Central memory CD4-positive, alpha-beta T cell (primary cell): ENCODE measurements around the gene KCNB1.

Experiments
- DNase-seq: peaks from one replicate; pipeline ENCODE4 v3.0.0; 2022

The KCNB1 gene

DNA sequence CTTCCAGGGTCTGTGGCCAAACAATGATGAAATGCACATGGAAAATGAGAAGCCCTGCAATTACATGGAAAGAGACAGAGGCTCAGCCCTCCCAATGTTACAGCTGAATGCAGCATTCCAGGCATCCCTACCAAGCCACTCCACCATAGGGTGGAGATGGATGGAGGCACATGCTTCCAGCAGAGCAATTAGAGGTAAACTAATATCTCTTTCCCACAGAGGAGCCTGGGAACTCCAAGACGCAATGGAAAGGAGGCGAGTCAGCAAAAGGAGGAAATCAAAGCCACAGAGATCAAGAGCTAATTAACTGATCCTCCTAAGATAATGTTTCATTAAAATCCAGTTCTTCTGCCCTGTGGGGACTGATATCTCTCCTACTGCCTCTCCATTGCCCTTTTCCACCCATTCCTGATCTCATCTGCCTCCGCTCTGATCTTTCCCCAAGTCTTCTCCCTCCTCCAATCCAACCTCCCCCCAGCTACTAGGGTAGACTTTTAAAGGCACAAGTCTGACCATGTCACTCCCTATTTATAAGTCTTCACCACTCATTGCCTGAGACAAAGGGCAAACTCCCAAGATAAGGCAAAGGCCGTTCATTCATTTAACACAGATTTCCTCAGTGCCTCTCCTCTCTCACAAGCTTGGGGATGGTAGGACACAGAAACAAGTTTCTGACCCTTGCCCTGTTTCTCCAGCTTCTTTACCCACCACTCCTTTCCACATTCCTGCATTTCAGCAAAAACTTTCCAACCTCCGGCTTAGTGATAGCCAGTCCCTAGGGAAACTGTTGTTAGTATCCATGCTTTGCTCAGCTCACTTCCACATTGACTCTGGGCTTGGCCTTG is 14.3 kb upstream of the KCNB1 start:
- no peak for DNase-seq

- DNase-seq = no peak
These were observed 13.6 kb upstream of the KCNB1 start for GRCh38 chr20:49496043-49496442.

GRCh38 chr20:49490689-49491088 is 8.2 kb upstream of the KCNB1 start:
- no peak for DNase-seq

DNA sequence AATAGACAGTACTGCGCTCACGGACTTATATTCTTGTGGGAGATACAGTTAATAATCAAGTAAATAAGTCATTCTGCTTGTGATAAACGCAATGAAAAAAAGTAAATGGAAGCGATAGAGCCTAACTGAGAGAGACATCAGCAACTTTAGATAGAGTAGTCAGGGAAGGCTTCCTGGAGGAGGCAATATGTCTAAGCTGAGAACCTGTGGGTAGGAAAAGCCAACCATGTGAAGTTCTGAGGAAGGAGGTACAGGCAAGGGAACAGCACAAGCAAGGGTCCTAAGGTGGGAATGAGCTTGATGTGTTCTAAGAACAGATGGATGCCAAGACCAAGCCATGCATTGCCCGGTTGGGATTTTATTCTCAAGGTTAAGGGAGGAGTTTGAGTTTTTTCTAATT is 7.2 kb upstream of the KCNB1 start:
- no peak for DNase-seq

- DNase-seq = no peak
These were observed 3.6 kb upstream of the KCNB1 start for GRCh38 chr20:49486064-49486463.

DNA sequence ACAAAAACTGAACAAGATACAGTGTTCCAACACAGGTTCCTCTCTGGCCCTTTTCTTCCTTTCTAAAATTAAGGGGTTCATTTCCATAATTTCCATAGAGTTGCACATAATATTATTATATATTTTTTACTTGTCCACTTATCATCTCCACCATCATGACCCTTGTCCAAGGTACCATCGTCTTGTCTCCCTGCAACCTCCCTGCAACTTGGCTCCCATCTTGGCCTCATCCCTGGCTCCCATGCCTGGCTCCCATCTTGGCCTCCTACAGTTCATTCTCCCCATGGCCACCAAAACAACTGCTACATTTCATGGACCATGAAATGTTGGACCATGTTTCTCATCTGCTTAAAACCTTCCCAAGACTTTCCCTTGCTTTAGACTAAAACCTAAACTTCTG is 3.1 kb upstream of the KCNB1 start:
- DNase-seq = no peak

DNA sequence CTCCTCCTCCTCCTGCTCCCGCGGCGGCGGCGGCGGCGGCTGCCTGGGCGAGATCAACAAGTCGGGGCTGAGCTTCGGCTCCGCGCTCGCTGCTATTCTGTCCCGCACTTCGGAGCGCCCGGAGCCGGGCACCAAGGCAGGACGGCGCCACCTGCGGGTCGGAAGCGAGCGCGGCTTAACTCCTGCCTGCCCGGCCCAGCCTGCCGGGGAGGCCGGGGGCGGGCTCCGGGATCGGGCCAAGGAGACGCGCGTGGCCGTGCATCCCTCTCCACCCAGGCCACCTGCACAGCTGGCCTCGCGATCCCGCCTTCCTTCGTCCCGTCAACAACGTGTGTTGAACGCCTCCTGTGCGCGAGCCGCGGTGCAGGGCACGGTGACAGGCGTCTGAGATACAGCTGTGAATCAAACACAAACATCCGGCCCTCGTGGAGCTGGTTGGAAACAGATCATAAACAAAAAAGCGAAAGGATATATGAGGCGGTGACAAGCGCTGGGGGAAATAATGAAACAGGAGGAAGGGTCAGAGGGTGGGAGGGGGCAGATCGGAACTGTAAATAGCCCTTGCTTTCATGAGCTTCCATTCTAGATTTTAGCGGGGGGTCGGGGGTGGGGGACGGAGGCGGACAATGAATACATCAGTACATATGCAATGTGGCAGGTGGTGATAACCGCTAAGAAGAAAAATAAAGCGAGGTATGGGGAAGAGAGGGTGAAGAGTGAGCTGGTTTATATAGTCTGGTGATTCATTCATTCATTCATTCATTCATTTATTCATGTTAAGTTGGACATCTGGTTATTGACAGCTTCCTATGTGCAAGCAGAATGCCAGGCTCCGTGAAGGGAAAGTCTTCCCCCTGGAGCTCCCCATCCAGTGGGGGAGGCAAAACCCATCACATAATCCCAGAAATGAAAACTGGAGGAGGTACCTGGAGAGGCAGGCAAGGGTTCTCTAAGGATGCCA is 2.0 kb upstream of the KCNB1 start:
- peak; percentile 39 for DNase-seq

DNA sequence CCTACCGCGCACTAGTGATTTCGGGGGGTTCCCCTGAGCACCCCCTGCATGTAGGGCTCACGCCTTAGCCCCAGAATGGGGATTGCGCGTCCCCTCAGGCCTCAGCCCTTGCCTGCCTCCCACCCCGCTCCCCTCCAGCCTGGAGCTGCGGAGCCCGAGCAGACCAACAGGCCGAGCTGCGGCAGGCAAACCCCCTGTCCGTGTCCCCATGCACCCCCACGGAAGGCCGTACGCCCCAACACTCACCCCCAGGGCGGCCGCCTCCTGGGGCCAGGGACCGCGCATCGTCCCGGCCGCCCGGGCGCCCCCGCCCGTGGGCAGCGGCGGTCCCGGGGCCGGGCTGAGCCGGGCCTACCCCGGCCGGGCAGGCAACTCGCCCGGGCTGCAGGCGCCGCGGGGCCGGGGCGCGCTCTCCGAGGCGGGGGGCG is 1.2 kb upstream of the KCNB1 start:
- no peak for DNase-seq

- DNase-seq = no peak
These were observed 689 bp upstream of the KCNB1 start for GRCh38 chr20:49483018-49483695.

DNA sequence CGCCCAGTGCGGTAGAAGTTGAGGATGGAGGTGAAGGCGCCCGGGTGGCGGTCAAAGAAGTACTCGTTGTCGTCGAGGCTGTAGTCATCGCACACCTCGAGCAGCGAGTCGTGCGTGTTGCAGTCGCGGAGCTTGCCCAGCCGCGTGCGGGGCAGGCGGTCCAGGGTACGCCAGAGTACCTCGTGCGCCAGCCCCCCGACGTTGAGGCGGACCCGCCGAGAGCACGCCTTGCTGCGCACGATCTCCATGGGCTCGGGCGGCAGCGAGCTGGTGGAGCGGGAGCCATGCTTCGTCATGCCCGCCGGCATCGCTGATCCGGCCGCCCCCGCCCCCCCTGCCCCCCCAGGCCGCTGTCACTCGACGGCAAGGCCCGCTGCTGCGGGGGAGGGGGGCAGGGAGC is 295 bp downstream of the KCNB1 start:
- no peak for DNase-seq

DNA sequence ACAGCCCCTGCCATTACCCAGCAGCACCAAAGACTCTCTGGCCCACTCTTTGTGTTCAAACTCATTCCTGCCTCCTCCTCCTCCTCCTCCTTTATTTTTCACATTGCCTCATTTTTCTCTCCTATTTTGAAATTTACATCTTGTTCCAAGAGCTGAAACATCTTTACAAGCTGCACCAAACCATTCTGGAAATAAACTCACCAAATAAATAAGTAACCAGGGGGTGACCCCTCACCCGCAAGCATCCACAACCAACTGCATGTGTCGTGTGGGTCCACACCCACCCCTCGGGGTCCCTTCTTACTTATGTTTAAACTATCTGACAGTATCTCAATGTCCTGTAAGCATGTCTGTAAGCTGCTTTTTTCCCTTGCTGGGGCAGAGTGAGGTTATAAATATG is 1.4 kb downstream of the KCNB1 start:
- no peak for DNase-seq

DNA sequence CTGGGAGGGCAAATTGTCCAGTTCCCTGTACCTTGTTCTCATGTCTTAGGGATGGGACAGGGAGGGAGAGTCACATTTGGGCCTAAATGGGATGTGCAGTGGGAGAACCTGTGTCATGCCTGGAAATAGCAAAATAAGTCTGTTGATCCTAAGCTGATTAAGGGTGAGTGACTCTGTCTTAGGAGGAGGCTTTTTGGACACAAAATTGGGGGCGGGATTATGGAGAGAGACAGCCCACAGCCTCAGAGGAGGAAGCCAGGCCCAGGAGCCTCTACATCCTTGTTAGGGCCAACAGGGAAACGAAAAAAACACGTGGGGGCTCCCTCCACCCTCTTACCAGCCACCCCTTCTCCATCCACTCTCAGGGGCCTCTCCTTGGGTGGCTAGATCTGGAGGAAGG is 2.2 kb downstream of the KCNB1 start:
- no peak for DNase-seq

GRCh38 chr20:49479785-49480184 is 2.7 kb downstream of the KCNB1 start:
- DNase-seq = no peak

DNA sequence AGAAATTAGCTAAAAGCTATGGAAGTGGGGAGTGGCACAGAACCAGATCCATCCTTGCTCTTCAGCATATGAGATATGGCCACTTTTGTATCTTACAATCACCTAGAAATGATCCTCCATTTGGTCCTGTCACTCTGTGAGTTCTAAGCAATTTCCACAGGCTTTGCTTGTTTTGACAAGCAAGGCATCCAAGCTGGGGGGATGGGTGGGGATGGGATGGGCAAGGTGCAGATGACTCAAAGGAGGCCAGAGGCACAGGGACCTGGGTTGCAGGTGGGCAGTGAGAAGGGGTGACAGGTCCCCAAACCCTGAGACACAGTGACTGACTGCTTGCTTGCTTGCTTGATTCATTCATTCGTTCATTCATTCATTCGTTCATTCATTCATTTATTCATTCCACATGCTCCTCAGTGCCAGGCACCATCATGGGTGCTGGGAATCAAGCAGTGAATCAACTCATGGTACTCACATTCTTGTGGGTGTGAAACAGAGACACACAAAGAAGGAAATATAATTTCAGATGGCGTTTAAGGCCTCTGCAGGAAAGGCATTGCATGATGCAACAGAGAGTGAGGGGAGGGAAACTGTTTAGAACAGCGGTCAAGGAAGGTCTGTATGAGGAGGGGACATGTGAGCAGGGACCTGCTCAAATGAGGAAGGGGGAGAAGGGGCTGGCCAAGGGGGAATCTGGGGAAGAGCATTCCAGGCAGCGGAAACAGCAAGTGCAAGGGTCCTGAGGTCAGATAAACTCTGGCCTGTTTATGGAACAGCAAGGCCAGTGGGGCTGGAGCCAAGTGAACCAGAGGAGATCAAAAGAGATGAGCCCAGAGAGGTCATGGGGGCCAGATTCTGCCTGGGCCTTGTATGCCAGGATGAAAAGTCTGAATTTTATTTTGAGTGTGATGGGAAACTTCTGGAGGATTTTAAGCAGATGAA is 3.4 kb downstream of the KCNB1 start:
- no peak for DNase-seq

DNA sequence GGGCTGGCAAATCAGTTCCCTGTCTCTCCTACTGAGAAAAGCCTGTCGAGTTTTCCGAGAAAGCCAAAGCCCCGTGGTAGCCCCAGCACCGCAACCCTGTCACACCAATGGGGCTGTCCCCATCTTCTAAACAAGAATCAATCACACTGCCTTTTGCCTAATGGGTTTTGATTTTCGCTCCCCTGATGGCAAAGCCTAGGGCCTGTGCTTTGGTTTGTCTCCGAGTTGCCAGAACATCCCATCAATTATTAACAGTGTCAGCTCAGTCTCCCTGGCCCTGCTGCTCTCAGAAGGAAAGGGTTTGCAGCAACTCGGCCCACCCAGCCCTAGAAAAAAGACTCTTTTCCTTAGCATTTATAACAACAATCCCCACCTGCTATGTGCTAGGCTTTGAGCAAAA is 4.2 kb downstream of the KCNB1 start:
- DNase-seq = no peak

- no peak for DNase-seq
These were observed 5.3 kb downstream of the KCNB1 start for GRCh38 chr20:49477200-49477599.

- DNase-seq = no peak
These were observed 6.5 kb downstream of the KCNB1 start for GRCh38 chr20:49476016-49476355.

GRCh38 chr20:49475292-49476015 is 7.0 kb downstream of the KCNB1 start:
- DNase-seq = no peak

DNA sequence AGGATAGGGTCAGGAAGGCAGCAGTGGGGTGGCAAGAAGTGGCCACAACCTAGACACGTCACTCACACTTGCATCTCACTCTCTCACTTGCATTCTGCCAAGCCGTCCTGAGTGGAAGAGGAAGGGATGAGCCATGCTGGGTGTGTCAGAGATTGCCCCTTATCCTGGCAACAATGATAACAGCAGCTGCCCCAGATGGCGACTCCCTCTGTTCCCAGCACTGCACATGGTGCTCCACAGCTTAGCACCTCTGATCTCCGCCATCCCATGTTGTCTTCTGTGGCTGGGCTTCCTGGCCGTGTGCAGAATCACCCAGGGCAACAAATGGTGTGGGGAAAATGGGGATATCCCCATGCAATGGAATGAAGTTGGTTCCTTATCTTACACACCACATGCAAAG is 11.1 kb downstream of the KCNB1 start:
- DNase-seq = no peak

DNA sequence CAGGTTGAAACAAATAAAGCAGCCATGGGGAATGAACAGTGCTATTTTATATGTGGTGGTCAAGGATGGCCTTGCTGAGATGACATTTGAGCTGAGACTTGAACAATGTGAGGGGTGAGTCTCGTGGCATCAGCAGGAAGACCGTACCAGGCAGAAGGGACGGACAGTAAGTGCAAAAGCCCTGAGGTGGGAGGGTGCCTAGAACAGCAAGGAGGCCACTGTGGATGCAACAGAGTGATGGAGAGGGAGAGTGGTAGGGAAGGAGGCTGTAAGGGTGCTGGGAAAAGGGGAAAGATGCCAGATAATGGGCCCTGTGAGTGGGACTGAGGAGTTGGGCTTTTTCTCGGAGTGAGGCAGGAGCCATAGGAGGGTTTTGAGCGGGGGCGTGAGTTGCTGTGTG is 11.5 kb downstream of the KCNB1 start:
- DNase-seq = no peak

DNA sequence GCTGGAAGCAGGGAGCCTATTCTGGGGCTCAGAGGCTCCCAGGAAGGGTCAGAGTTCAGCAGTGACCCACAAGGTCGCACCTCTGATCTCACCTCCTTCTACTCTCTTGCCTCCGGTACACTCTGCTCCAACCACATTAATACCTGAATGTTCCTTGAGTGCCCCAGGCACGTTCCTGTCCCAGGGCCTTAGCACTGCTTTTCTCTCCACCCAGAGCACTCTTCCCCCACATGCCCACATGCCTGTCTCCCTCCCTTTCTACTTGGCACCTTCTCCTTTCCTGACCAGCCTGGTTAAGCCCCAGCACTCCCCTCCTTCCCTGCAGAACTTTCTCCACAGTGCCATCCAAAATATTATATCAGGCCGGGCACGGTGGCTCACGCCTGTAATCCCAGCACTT is 13.4 kb downstream of the KCNB1 start:
- DNase-seq = no peak

DNA sequence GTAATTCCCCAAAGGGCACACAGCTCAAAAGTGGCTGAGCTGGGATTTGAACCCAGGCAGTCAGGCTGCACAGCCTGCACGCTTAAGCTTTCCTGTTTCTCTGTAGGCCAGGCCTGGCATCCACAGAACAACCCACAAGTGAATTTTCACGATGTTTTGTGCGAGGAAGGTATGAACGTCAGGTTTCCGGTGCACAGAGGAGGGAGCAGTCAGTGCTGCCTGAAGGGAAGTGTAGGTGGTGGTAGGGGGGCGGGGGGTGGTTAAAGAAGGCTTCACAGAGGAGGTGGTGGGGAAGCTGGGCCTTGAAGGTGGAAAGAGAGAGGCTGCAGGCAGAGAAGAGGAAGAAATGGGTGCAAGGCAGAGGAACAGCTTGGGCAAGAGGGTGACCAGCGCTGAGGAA is 14.1 kb downstream of the KCNB1 start:
- DNase-seq = no peak
